ENCODE results near the gene ZFAND3.

Gene ZFAND3

DNA sequence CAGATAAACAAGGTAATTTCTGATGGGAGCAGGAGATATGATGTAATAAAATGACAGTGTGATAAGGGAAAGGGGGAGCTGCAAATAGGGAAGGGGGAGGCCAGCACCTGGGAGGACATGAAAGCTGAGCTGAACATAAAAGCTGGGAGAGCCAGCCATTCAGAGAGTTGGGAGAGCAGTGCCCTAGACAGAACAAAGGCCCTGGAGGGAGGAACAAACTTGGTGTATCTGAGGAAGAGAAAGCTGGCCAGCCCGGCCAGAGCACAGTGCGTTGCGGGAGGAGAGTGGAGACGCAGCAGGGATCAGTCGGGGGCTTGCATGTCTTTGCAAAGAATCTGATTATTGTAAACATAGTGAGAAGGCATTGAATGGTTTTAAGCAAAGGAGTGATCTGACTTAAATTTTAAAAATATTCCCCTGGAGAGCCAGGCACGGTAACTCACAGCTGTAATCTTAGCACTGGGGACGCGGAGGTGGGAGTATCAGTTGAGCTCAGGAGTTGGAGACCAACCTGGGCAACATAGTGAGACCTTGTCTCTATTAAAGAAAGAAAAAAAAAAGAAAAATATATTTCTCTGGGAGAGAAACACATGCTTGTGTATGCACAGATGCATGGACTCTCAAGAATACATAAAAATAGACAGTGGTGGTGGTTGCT, 318.2 kb downstream of the ZFAND3 start:
- no peaks in the 10 kb centered on the region for H3F3A ChIP-seq (ENCODE audit: insufficient read depth, low read length)
- H3K79me2 ChIP-seq (ENCODE audit: low read length) = no peaks in the 10 kb centered on the region; the same call in 1 of the 2 replicates
- H3K27me3 ChIP-seq (replicated peaks; ENCODE audit: insufficient read depth, low read length) = no peaks in the 10 kb centered on the region
- no peak for DNase-seq
- H3K4me3 ChIP-seq (ENCODE audit: low read length) = no peak overlapping the region
- no peaks in the 10 kb centered on the region for H4K20me1 ChIP-seq (ENCODE audit: insufficient read depth, low read length)
- no peak overlapping the region for H2AFZ ChIP-seq (ENCODE audit: low read length)
- H3K36me3 ChIP-seq (replicated peaks; ENCODE audit: insufficient read depth, low read length) = no peaks in the 10 kb centered on the region
- H3K9me2 ChIP-seq (replicated peaks; ENCODE audit: insufficient read depth, low read length) = no peaks in the 10 kb centered on the region
- H3K4me1 ChIP-seq (ENCODE audit: low read length) = 0 out of 2 replicates have a peak, but pooled peaks cover 4% of the 10 kb centered on the region
- TF ChIP-seq, protein P1, sequence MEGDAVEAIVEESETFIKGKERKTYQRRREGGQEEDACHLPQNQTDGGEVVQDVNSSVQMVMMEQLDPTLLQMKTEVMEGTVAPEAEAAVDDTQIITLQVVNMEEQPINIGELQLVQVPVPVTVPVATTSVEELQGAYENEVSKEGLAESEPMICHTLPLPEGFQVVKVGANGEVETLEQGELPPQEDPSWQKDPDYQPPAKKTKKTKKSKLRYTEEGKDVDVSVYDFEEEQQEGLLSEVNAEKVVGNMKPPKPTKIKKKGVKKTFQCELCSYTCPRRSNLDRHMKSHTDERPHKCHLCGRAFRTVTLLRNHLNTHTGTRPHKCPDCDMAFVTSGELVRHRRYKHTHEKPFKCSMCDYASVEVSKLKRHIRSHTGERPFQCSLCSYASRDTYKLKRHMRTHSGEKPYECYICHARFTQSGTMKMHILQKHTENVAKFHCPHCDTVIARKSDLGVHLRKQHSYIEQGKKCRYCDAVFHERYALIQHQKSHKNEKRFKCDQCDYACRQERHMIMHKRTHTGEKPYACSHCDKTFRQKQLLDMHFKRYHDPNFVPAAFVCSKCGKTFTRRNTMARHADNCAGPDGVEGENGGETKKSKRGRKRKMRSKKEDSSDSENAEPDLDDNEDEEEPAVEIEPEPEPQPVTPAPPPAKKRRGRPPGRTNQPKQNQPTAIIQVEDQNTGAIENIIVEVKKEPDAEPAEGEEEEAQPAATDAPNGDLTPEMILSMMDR (IDR thresholded peaks at IDR 0.05; ENCODE audit: low read length) = no peak
- TF ChIP-seq EZH2 (optimal IDR thresholded peaks at IDR 0.05; ENCODE audit: low read depth, low read length) = no peak
- no peak for TF ChIP-seq EZH2phosphoT487 (IDR thresholded peaks at IDR 0.05; ENCODE audit: low read length)
- H3K9ac ChIP-seq (ENCODE audit: low read length) = no peak overlapping the region
- H3K27ac ChIP-seq (ENCODE audit: low read length) = no peak overlapping the region
- H3K4me2 ChIP-seq (ENCODE audit: low read depth, low read length) = no peak overlapping the region
- no peaks in the 10 kb centered on the region for H3K9me3 ChIP-seq (replicated peaks; ENCODE audit: insufficient read depth, low read length)

DNA sequence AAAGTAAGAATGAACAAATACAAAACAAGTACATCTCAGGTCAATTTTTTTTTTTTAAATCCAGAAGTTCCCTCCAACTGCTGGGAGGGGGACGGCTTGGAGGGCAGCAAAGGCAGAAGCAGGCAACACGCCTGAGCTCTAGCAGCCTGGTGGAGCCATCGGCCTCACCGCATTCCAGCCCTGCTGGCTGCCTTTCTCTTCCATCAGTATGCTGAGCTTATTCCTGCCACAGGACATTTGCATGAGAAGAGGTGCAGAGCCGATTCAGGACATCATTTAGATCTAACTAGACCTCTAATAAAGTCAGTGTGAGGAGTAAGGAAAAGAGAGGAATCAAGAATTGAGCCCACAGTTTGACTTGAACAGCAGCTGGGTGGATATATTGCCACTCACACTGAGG, 318.8 kb downstream of the ZFAND3 start:
- no peak overlapping the region for H3K27ac ChIP-seq (ENCODE audit: low read length)
- H4K20me1 ChIP-seq (ENCODE audit: insufficient read depth, low read length) = no peaks in the 10 kb centered on the region
- no peaks in the 10 kb centered on the region for H3F3A ChIP-seq (ENCODE audit: insufficient read depth, low read length)
- H3K9ac ChIP-seq (ENCODE audit: low read length) = no peak overlapping the region
- no peaks in the 10 kb centered on the region for H3K9me2 ChIP-seq (replicated peaks; ENCODE audit: insufficient read depth, low read length)
- H3K36me3 ChIP-seq (replicated peaks; ENCODE audit: insufficient read depth, low read length) = no peaks in the 10 kb centered on the region
- no peak overlapping the region for H3K4me3 ChIP-seq (ENCODE audit: low read length)
- no peak overlapping the region for H2AFZ ChIP-seq (ENCODE audit: low read length)
- H3K4me2 ChIP-seq (ENCODE audit: low read depth, low read length) = no peak overlapping the region
- no peaks in the 10 kb centered on the region for H3K79me2 ChIP-seq (ENCODE audit: low read length)
- no peaks in the 10 kb centered on the region for H3K9me3 ChIP-seq (replicated peaks; ENCODE audit: insufficient read depth, low read length)
- H3K4me1 ChIP-seq (ENCODE audit: low read length) = no peaks in the 10 kb centered on the region
- DNase-seq = no peak
- H3K27me3 ChIP-seq (replicated peaks; ENCODE audit: insufficient read depth, low read length) = no peaks in the 10 kb centered on the region
- TF ChIP-seq EZH2 (optimal IDR thresholded peaks at IDR 0.05; ENCODE audit: low read depth, low read length) = no peak
- TF ChIP-seq, protein P1 (IDR thresholded peaks at IDR 0.05; ENCODE audit: low read length) = no peak

DNA sequence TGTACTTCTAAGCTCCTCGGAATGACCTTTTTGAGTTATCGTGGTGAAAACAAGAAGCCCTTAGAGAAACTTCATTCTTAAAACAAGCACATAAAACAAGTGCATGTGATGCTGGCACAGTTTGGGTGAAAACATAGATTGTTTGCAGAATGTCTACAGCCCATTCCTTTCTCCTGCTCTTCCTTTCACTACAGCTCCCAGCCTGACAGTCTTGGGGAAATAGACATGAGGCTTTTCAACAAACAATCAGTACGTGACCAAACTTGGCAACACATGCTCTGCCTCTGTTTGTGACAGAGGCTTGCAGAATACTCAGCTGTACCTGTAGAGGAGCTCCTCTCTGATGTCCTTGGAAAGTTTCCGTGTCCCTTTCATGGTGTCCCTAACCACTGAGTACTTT, 321.6 kb downstream of the ZFAND3 start:
- Histone ChIP-seq H3K4me1 (ENCODE audit: low read length) (no peaks in the 10 kb centered on the region), H3K27ac (ENCODE audit: low read length) (no peak overlapping the region), H3K9me2 (replicated peaks; ENCODE audit: insufficient read depth, low read length) (no peaks in the 10 kb centered on the region), H3K36me3 (replicated peaks; ENCODE audit: insufficient read depth, low read length) (no peaks in the 10 kb centered on the region), H3K79me2 (ENCODE audit: low read length) (no peaks in the 10 kb centered on the region), H4K20me1 (ENCODE audit: insufficient read depth, low read length) (no peaks in the 10 kb centered on the region), H3K9me3 (replicated peaks; ENCODE audit: insufficient read depth, low read length) (no peaks in the 10 kb centered on the region), H3K27me3 (replicated peaks; ENCODE audit: insufficient read depth, low read length) (no peaks in the 10 kb centered on the region), H3F3A (ENCODE audit: insufficient read depth, low read length) (no peaks in the 10 kb centered on the region), H2AFZ (ENCODE audit: low read length) (no peak overlapping the region), H3K9ac (ENCODE audit: low read length) (no peak overlapping the region), H3K4me2 (ENCODE audit: low read depth, low read length) (no peak overlapping the region), H3K4me3 (ENCODE audit: low read length) (no peak overlapping the region)
- TF ChIP-seq EZH2phosphoT487 (IDR thresholded peaks at IDR 0.05; ENCODE audit: low read length) (no peak), EZH2 (optimal IDR thresholded peaks at IDR 0.05; ENCODE audit: low read depth, low read length) (no peak)
- TF ChIP-seq, protein P1 (IDR thresholded peaks at IDR 0.05; ENCODE audit: low read length) = no peak
- no peak for DNase-seq
